ENCODE data around the gene KCNQ5.

KCNQ5 gene

GRCh38 chr6:72616406-72617015 lies 5.4 kb upstream of the KCNQ5 start:
- peak; percentile 36 for DNase-seq (ENCODE audit: low spot score)
- TF ChIP-seq CTCF (IDR thresholded peaks at IDR 0.05; ENCODE audit: extremely low read depth, missing control alignments): peak; percentile 33

- DNase-seq (ENCODE audit: low spot score): no peak
- TF ChIP-seq CTCF (IDR thresholded peaks at IDR 0.05; ENCODE audit: extremely low read depth, missing control alignments): no peak
Measured at GRCh38 chr6:72617721-72618120, 4.1 kb upstream of the KCNQ5 start.

GRCh38 chr6:72619883-72620696 lies 1.8 kb upstream of the KCNQ5 start:
- DNase-seq (ENCODE audit: low spot score): peak; percentile 83
- no peak for TF ChIP-seq CTCF (IDR thresholded peaks at IDR 0.05; ENCODE audit: extremely low read depth, missing control alignments)

- no peak for DNase-seq (ENCODE audit: low spot score)
- no peak for TF ChIP-seq CTCF (IDR thresholded peaks at IDR 0.05; ENCODE audit: extremely low read depth, missing control alignments)
Measured at GRCh38 chr6:72620871-72621290, 983 bp upstream of the KCNQ5 start.

GRCh38 chr6:72622094-72622940 lies 453 bp downstream of the KCNQ5 start:
- TF ChIP-seq CTCF (IDR thresholded peaks at IDR 0.05; ENCODE audit: extremely low read depth, missing control alignments): no peak
- peak; percentile 72 for DNase-seq (ENCODE audit: low spot score)

- no peak for TF ChIP-seq CTCF (IDR thresholded peaks at IDR 0.05; ENCODE audit: extremely low read depth, missing control alignments)
- DNase-seq (ENCODE audit: low spot score): no peak
Measured at GRCh38 chr6:72623808-72624207, 1.9 kb downstream of the KCNQ5 start.
